Endothelial cell (in vitro differentiated cells): ENCODE measurements around the gene TLK2. TPM values are rescaled to one million over a fixed set of nuclear protein-coding genes. Genes with fewer than 3 reads are reported as not detected.
A peak's percentile ranks its signal among the peaks of the same experiment; 100 is the strongest.
"Not testable (repeated sequence)": the region's sequence is repeated elsewhere in the genome, so short reads cannot be mapped to it uniquely, and the experiment has no call there.

Source experiments
- DNase-seq: peaks from one replicate; pipeline ENCODE4 v3.0.0; 2021; ENCODE audit warnings: low spot score
- H3K27ac Mint-ChIP-seq: one replicate; pipeline ENCODE4 v1.8.0; 2021; ENCODE audit warnings: mixed read lengths, inconsistent platforms; ENCODE audit not compliant: unreplicated experiment
- H3K27me3 Mint-ChIP-seq: one replicate; pipeline ENCODE4 v1.8.0; 2021; ENCODE audit warnings: mild to moderate bottlenecking, moderate library complexity, mixed read lengths, inconsistent platforms; ENCODE audit not compliant: unreplicated experiment
- H3K36me3 Mint-ChIP-seq: one replicate; pipeline ENCODE4 v1.8.0; 2021; ENCODE audit warnings: mild to moderate bottlenecking, low read depth, mixed read lengths, inconsistent platforms; ENCODE audit not compliant: unreplicated experiment
- H3K4me1 Mint-ChIP-seq: one replicate; pipeline ENCODE4 v1.8.0; 2021; ENCODE audit warnings: mild to moderate bottlenecking, mixed read lengths, inconsistent platforms; ENCODE audit not compliant: unreplicated experiment
- H3K4me3 Mint-ChIP-seq: one replicate; pipeline ENCODE4 v1.8.0; 2021; ENCODE audit warnings: mild to moderate bottlenecking, mixed read lengths, inconsistent platforms; ENCODE audit not compliant: unreplicated experiment
- H3K9me3 Mint-ChIP-seq: one replicate; pipeline ENCODE4 v1.8.0; 2021; ENCODE audit warnings: mixed read lengths, inconsistent platforms; ENCODE audit not compliant: unreplicated experiment
- total RNA-seq: library from RNA; stranded (reverse); fragmentation: NEBNext Ultra II Directional; extraction: Animal tissue kit (Norgen Biotek cat#: 25700); gene quantifications from one replicate; pipeline ENCODE4 v1.2.1, GENCODE V29; 2021; ENCODE audit not compliant: unreplicated experiment
- TF ChIP-seq, protein P1 (sequence below): fragments of 200-600 bp; sonication (generic); IDR thresholded peaks from one replicate; pipeline ENCODE4 v1.5.0; 2021; ENCODE audit warnings: antibody characterized with exemption; ENCODE audit not compliant: unreplicated experiment

The TLK2 gene
- total RNA-seq, 1 donor from 2014 or later = 47.5 TPM

DNA sequence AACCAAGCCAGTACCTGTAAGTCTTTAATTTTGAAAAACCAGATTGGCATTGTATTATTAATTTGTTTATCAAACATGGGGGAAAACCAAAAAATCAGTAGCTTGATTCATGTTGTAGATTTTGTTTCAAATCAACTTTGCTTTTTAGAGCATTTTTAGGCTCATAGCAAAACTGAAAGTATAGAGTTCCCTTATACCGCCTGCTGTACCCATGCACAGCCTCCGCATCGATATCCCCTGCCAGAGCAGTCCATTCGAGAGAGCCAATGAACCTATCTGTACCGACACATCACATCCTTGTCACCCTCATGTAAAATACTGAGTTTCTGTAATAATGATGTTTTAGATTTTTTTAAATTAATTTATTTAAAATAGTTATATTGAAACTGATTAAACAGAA, 132.7 kb downstream of the TLK2 start:
- Mint-ChIP-seq H3K9me3 (no peaks in the 10 kb centered on the region), H3K4me3 (no peak overlapping the region), H3K27ac (no peak overlapping the region), H3K27me3 (peaks cover 3% of the 10 kb centered on the region), H3K4me1 (peaks cover 20% of the 10 kb centered on the region), H3K36me3 (peaks cover 46% of the 10 kb centered on the region)
- TF ChIP-seq, protein P1, sequence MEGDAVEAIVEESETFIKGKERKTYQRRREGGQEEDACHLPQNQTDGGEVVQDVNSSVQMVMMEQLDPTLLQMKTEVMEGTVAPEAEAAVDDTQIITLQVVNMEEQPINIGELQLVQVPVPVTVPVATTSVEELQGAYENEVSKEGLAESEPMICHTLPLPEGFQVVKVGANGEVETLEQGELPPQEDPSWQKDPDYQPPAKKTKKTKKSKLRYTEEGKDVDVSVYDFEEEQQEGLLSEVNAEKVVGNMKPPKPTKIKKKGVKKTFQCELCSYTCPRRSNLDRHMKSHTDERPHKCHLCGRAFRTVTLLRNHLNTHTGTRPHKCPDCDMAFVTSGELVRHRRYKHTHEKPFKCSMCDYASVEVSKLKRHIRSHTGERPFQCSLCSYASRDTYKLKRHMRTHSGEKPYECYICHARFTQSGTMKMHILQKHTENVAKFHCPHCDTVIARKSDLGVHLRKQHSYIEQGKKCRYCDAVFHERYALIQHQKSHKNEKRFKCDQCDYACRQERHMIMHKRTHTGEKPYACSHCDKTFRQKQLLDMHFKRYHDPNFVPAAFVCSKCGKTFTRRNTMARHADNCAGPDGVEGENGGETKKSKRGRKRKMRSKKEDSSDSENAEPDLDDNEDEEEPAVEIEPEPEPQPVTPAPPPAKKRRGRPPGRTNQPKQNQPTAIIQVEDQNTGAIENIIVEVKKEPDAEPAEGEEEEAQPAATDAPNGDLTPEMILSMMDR = no peak
- DNase-seq = no peak

DNA sequence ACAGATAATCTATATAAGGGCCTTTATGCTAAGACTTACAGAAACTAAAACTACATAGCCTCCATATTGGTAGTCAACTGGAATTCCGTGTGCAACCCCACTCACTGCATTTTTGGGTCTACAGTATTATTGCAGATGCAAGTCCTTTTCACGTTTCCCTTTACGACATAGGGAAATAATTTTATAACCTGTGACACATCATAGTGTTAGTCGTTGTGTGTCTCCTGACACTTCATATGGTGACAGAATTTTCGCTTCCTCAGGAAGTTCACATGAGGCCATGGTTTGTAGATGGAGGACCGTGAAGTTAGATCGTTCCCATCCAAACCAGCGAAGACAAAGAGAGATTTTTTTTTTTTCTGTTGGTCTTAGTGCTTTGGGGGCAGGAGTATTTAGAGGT, 133.1 kb downstream of the TLK2 start:
- Mint-ChIP-seq H3K4me3 (no peak overlapping the region), H3K27me3 (peaks cover 3% of the 10 kb centered on the region), H3K36me3 (peaks cover 42% of the 10 kb centered on the region), H3K4me1 (peaks cover 20% of the 10 kb centered on the region), H3K9me3 (no peaks in the 10 kb centered on the region), H3K27ac (no peak overlapping the region)
- TF ChIP-seq, protein P1 = no peak
- DNase-seq = no peak

DNA sequence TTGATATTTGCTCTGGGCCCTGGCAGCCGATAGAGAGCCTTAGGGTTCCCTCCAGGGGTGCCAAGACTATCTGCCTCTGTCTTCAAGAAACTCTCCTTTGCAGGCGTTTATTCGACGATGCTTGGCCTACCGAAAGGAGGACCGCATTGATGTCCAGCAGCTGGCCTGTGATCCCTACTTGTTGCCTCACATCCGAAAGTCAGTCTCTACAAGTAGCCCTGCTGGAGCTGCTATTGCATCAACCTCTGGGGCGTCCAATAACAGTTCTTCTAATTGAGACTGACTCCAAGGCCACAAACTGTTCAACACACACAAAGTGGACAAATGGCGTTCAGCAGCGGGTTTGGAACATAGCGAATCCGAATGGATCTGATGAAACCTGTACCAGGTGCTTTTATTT, 133.7 kb downstream of the TLK2 start:
- H3K4me1 Mint-ChIP-seq = peaks cover 23% of the 10 kb centered on the region
- H3K27ac Mint-ChIP-seq, H3K4me3 Mint-ChIP-seq, DNase-seq, H3K27me3 Mint-ChIP-seq, H3K9me3 Mint-ChIP-seq: not testable (repeated sequence)
- peaks cover 41% of the 10 kb centered on the region for H3K36me3 Mint-ChIP-seq

DNA sequence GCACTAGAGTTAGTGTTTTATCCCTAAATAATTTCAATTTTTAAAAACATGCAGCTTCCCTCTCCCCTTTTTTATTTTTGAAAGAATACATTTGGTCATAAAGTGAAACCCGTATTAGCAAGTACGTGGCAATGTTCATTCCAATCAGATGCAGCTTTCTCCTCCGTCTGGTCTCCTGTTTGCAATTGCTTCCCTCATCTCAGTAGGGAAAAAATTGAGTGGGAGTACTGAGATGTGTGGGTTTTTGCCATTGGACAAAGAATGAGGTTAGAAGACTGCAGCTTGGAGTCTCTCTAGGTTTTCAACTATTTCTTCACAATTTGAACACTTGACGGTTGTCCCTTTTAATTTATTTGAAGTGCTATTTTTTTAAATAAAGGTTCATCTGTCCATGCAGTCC, 134.5 kb downstream of the TLK2 start:
- not testable (repeated sequence) for H3K27ac Mint-ChIP-seq, H3K27me3 Mint-ChIP-seq, H3K9me3 Mint-ChIP-seq, DNase-seq, H3K4me3 Mint-ChIP-seq
- Mint-ChIP-seq H3K4me1 (peaks cover 26% of the 10 kb centered on the region), H3K36me3 (peaks cover 40% of the 10 kb centered on the region)

DNA sequence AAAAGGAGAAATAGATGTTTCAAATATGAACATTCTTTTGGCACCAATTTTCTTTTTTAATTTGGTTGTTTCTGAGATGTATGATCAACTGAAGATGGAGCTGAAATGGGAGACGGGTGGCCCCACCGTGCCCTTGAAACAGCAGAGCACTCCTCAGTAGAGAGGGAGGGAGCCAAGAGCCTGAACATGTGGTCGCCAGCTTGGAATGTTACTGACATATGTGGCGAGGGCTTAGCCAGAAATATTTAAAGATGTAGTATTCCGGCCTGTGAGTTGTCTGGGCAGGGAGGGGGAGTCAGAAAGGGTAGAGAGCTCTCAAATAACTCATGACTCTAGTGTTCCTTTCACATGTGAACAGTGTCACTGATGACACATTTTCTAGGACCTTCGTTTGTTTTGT, 135.5 kb downstream of the TLK2 start:
- H3K36me3 Mint-ChIP-seq = peaks cover 39% of the 10 kb centered on the region
- no peaks in the 10 kb centered on the region for H3K9me3 Mint-ChIP-seq
- TF ChIP-seq, protein P1 = no peak
- peaks cover 26% of the 10 kb centered on the region for H3K4me1 Mint-ChIP-seq
- peak overlapping the region; percentile 6 for H3K4me3 Mint-ChIP-seq
- peaks cover 16% of the 10 kb centered on the region for H3K27me3 Mint-ChIP-seq
- no peak overlapping the region for H3K27ac Mint-ChIP-seq
- no peak for DNase-seq

DNA sequence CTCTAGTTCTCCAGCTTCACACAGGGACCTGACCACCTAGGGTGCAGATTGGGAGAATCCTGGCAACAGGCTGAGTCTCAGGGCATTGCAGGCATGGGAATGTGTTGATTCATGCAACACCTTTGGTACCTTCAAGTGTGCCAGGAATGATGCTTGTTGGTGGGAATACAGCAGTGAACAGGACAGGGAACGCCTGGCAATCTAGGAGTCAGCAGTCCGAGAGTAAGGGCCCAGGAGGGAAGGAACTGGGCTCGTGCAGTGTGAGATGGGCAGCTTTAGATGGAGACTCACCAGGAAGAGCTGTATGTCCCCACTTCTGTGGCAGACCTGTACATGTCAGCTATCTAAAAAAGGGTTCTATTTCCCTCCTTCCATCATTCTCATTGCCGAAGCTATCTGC, 136.9 kb downstream of the TLK2 start:
- peaks cover 27% of the 10 kb centered on the region for H3K36me3 Mint-ChIP-seq

More for the DNA sequence above, 136.9 kb downstream of the TLK2 start:
- DNase-seq = no peak
- H3K27ac Mint-ChIP-seq = no peak overlapping the region
- H3K4me1 Mint-ChIP-seq = peaks cover 22% of the 10 kb centered on the region
- no peak overlapping the region for H3K4me3 Mint-ChIP-seq
- peaks cover 13% of the 10 kb centered on the region for H3K27me3 Mint-ChIP-seq
- TF ChIP-seq, protein P1 = no peak
- no peaks in the 10 kb centered on the region for H3K9me3 Mint-ChIP-seq
